Common myeloid progenitor, CD34-positive (primary cell): ENCODE results near the gene AFF4.

Experiments
- CTCF ChIA-PET: fragments of 350-600 bp; sonication (Branson Sonifier 250); formaldehyde crosslinking; loops from one replicate; lab custom pipeline; 2021; ENCODE audit warnings: antibody characterized with exemption; lab: Charles Lee
- POLR2A ChIA-PET: fragments of 350-600 bp; sonication (Branson Sonifier 250); formaldehyde crosslinking; loops from one replicate; lab custom pipeline; 2021; ENCODE audit warnings: antibody characterized with exemption; lab: Charles Lee
- DNase-seq, 3 donors: peaks; one replicate each; pipeline versions ENCODE4 v3.0.0 to v3.0.0-alpha.2; 2013
- H3K27ac ChIP-seq, 2 experiments: 1 replicate in 1 of 2; 2 replicates in 1 of 2; pipeline ENCODE4 v1.7.0; 2013; ENCODE audit warnings: inconsistent platforms in 2 of 2, low read length in 2 of 2, mild to moderate bottlenecking in 2 of 2, low read depth in 1 of 2, moderate library complexity in 1 of 2; ENCODE audit not compliant: severe bottlenecking in 2 of 2, insufficient read depth in 1 of 2, poor library complexity in 1 of 2
- H3K27me3 ChIP-seq, 5 experiments: replicated peaks in 2 of 5; 1 replicate in 3 of 5; 2 replicates in 2 of 5; pipeline versions ENCODE4 v1.6.1 to v1.7.0; 2013; ENCODE audit warnings: low read length in 4 of 5, mild to moderate bottlenecking in 2 of 5, moderate library complexity in 2 of 5, inconsistent platforms in 1 of 5; ENCODE audit not compliant: insufficient read depth in 5 of 5, control insufficient read depth in 4 of 5
- H3K36me3 ChIP-seq, 4 experiments: 1 replicate in 2 of 4; 2 replicates in 2 of 4; pipeline versions ENCODE4 v1.6.1 to v1.7.0; 2013; ENCODE audit warnings: low read length in 3 of 4, control low read depth in 1 of 4, mild to moderate bottlenecking in 1 of 4; ENCODE audit not compliant: control insufficient read depth in 4 of 4, insufficient read depth in 4 of 4
- H3K4me1 ChIP-seq, 4 experiments: 1 replicate in 3 of 4; 2 replicates in 1 of 4; pipeline versions ENCODE4 v1.6.1 to v1.7.1; 2013; ENCODE audit warnings: low read length in 3 of 4, mild to moderate bottlenecking in 3 of 4, control low read depth in 1 of 4, inconsistent platforms in 1 of 4, moderate library complexity in 1 of 4; ENCODE audit not compliant: control insufficient read depth in 4 of 4, insufficient read depth in 4 of 4; ENCODE audit errors: control extremely low read depth in 1 of 4
- H3K4me3 ChIP-seq, 7 experiments: 1 replicate in 4 of 7; 2 replicates in 3 of 7; pipeline versions ENCODE4 v1.5.1 to v1.7.0; 2013; ENCODE audit warnings: mild to moderate bottlenecking in 7 of 7, low read length in 6 of 7, moderate library complexity in 6 of 7, inconsistent platforms in 2 of 7, low read depth in 2 of 7, control low read depth in 1 of 7; ENCODE audit not compliant: insufficient read depth in 4 of 7, control insufficient read depth in 1 of 7; ENCODE audit errors: extremely low read depth in 1 of 7
- H3K9me3 ChIP-seq, 5 experiments: 1 replicate in 4 of 5; 2 replicates in 1 of 5; pipeline versions ENCODE4 v1.6.1 to v1.7.1; 2013; ENCODE audit warnings: low read length in 4 of 5, mild to moderate bottlenecking in 2 of 5, inconsistent platforms in 1 of 5, low read depth in 1 of 5, moderate library complexity in 1 of 5; ENCODE audit not compliant: control insufficient read depth in 4 of 5, insufficient read depth in 2 of 5; ENCODE audit errors: control extremely low read depth in 1 of 5
- WGBS: methylation state at CpG from one replicate; pipeline ENCODE4 v1.1.5; 2013; ENCODE audit not compliant: insufficient coverage; 5-methylcytosine and 5-hydroxymethylcytosine counted together

The AFF4 gene

DNA sequence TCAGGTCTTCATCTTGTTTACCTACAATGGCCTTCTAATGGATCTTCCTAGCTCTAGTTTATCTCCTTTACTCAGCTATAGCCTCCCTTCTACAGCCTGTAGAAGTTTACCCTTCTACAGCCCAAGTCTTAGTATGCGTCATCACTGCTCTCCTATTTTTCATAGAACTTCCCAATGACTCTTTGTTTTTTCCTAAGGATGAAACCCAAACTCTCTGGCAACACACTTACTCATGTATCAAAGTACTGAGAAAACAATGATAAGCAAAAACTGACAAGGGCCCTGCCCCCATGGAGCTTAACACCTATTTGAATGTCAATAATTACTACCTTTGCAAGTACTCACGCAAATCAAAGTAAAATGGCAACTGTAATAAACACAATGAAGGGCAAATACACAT is 56.3 kb downstream of the AFF4 start:
- Histone ChIP-seq H3K4me3 (no peak overlapping the region), H3K27ac (no peak overlapping the region), H3K4me1 (no peaks in the 10 kb centered on the region), H3K9me3 (no peaks in the 10 kb centered on the region), H3K36me3 (peaks cover 8 to 18% (median 15%) of the 10 kb centered on the region in 4 experiments), H3K27me3 (no peaks in the 10 kb centered on the region)
- CTCF ChIA-PET = interaction anchor here (1.0 to 1.4 kb wide), 4 partner anchors 10 to 24 kb away, joined by 3 to 4 read pairs (median 3); no protein-coding TSS in a partner anchor
- WGBS = 100% methylated on average over 1 of the region's 2 CpGs
- POLR2A ChIA-PET = no interaction called here
- no peak for DNase-seq

DNA sequence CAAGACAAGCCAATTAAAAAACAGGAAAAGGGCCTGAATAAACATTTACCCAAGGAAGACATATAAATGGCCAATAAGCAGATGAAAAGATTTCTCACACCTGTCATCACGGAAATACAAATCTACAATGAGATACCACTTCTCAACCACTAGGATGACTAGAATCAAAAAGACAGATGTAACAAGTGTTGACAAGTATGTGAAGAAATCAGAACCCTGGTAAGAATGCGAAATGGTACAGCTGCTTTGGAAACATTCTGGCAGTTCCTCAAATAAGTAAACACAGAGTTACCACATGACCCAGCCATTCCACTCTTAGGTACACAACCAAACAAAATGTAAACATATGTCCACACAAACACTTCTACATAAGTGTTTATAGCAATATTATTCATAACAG is 57.5 kb downstream of the AFF4 start:
- WGBS = 100% methylated on average over 1 of the region's 2 CpGs
- Histone ChIP-seq H3K27me3 (no peaks in the 10 kb centered on the region), H3K4me3 (no peak overlapping the region), H3K27ac (no peak overlapping the region), H3K4me1 (no peaks in the 10 kb centered on the region), H3K9me3 (no peaks in the 10 kb centered on the region), H3K36me3 (peaks cover 10 to 21% (median 16%) of the 10 kb centered on the region in 4 experiments)
- ChIA-PET POLR2A (no interaction called here), CTCF (interaction anchor here (1.6 kb wide), 1 partner anchor 20 kb away, joined by 4 read pairs; no protein-coding TSS in a partner anchor)
- DNase-seq = peak in 2 of 3 donors; percentile 22 to 28

- Histone ChIP-seq H3K36me3 (peaks cover 15 to 25% (median 19%) of the 10 kb centered on the region in 4 experiments), H3K9me3 (no peaks in the 10 kb centered on the region), H3K27ac (no peak overlapping the region), H3K4me3 (no peak overlapping the region), H3K27me3 (no peaks in the 10 kb centered on the region), H3K4me1 (no peaks in the 10 kb centered on the region)
- CTCF ChIA-PET = interaction anchor here (1.5 to 1.8 kb wide), 2 partner anchors 13 to 19 kb away, joined by 4 to 5 read pairs; no protein-coding TSS in a partner anchor
- POLR2A ChIA-PET = no interaction called here
- DNase-seq = no peak
- 100% methylated on average over 3 of the region's 3 CpGs for WGBS
Observed at GRCh38 chr5:132901730-132902129, 61.7 kb downstream of the AFF4 start.

- H3K36me3 ChIP-seq = peaks cover 18 to 32% (median 26%) of the 10 kb centered on the region in 4 experiments
- H3K27ac ChIP-seq = no peak overlapping the region
- H3K4me3 ChIP-seq = no peak overlapping the region
- WGBS = no CpG with 5 or more reads among the region's 4 CpGs
- POLR2A ChIA-PET = no interaction called here
- CTCF ChIA-PET = interaction anchor here (1.5 to 1.8 kb wide), 2 partner anchors 13 to 18 kb away, joined by 4 to 5 read pairs; no protein-coding TSS in a partner anchor
- no peak for DNase-seq
- H3K4me1 ChIP-seq = no peaks in the 10 kb centered on the region
- no peaks in the 10 kb centered on the region for H3K9me3 ChIP-seq
- H3K27me3 ChIP-seq = no peaks in the 10 kb centered on the region
Observed at GRCh38 chr5:132901036-132901435, 62.4 kb downstream of the AFF4 start.

DNA sequence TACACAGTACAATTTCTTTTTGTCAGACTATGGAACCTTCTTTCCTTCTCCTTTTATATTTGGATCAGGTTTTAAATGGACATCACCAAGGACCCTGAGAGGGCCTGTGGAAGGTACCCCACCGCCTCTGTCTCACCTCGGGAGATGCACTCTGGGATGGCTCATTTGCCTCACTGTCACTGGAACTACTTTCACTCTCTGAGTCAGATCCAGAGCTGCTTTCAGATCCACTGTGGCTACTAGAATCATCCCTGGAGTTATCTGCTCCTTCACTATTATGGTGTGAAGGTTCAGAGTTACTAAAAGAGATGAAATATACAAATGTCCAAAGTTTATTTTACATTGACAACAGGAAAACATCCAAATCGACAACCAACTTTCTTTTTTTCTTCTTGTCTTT is 65.3 kb downstream of the AFF4 start:
- no peaks in the 10 kb centered on the region for H3K9me3 ChIP-seq
- peaks cover 28 to 58% (median 39%) of the 10 kb centered on the region in 4 experiments for H3K36me3 ChIP-seq
- H3K4me1 ChIP-seq = no peaks in the 10 kb centered on the region
- no peak overlapping the region for H3K27ac ChIP-seq
- POLR2A ChIA-PET = no interaction called here
- no peaks in the 10 kb centered on the region for H3K27me3 ChIP-seq
- WGBS = 42% methylated on average over 2 of the region's 3 CpGs
- CTCF ChIA-PET = interaction anchor here (1.1 to 1.3 kb wide), 2 partner anchors 9 to 12 kb away, joined by 3 read pairs; no protein-coding TSS in a partner anchor
- DNase-seq = no peak
- H3K4me3 ChIP-seq = no peak overlapping the region

DNA sequence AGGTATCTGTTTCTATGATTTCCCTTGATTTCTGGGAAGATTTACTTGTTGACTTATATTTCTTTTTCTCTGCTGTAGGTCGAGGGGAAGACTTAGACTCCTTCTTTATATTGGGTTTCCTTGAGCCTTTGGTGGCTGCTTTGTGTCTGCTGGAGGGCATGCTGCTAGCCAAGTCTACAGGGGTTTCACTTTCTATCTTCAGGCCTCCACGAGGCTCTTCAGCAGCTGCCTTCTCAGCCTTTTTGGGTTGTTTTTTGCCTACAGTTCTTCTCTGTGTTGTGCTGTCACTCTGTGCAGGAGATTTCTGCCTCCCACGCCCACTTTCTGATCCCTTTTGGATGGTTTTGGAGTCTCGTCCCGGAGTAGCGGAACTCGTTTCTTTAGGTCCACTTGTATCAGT is 66.7 kb downstream of the AFF4 start:
- 92% methylated on average over 7 of the region's 7 CpGs for WGBS
- CTCF ChIA-PET = interaction anchor here (1.3 kb wide), 1 partner anchor 10 kb away, joined by 3 read pairs; no protein-coding TSS in a partner anchor
- DNase-seq = no peak
- H3K27me3 ChIP-seq = no peaks in the 10 kb centered on the region
- H3K4me1 ChIP-seq = no peaks in the 10 kb centered on the region
- H3K4me3 ChIP-seq = no peak overlapping the region
- H3K27ac ChIP-seq = no peak overlapping the region
- H3K36me3 ChIP-seq = peaks cover 33 to 67% (median 47%) of the 10 kb centered on the region in 4 experiments
- POLR2A ChIA-PET = no interaction called here
- H3K9me3 ChIP-seq = no peaks in the 10 kb centered on the region

- POLR2A ChIA-PET = no interaction called here
- H3K36me3 ChIP-seq = peaks cover 31 to 68% (median 47%) of the 10 kb centered on the region in 4 experiments
- CTCF ChIA-PET = interaction anchor here (1.1 to 1.6 kb wide), 2 partner anchors 10 to 12 kb away, joined by 4 read pairs; no protein-coding TSS in a partner anchor
Observed at GRCh38 chr5:132895719-132896305, 67.6 kb downstream of the AFF4 start.

More at GRCh38 chr5:132895719-132896305, 67.6 kb downstream of the AFF4 start:
- Histone ChIP-seq H3K27ac (no peak overlapping the region), H3K4me1 (no peaks in the 10 kb centered on the region), H3K9me3 (no peaks in the 10 kb centered on the region), H3K27me3 (no peaks in the 10 kb centered on the region), H3K4me3 (no peak overlapping the region)
- WGBS = 94% methylated on average over 3 of the region's 4 CpGs
- no peak for DNase-seq
